Kidney (tissue), 14 donors: ENCODE results near the gene MYLK3. TPM values are rescaled to one million over a fixed set of nuclear protein-coding genes. Genes with fewer than 3 reads are reported as not detected.

ENCODE experiments used
- DNase-seq, 5 donors: peaks; one replicate each; pipeline ENCODE4 v3.0.0-alpha.2; 2013 to 2020
- FAIRE-seq: peaks from 2 replicates; lab custom pipeline; 2012; peaks lifted over from hg19 to GRCh38; lab: Jason Lieb, UNC
- H3K27ac ChIP-seq, 2 donors: one replicate each; pipeline ENCODE4 v1.7.0; 2013; ENCODE audit warnings: low read depth in 2 of 2, low read length in 2 of 2, inconsistent platforms in 1 of 2
- H3K27me3 ChIP-seq: one replicate; pipeline ENCODE4 v1.7.1; 2013; ENCODE audit warnings: low read length, inconsistent platforms; ENCODE audit not compliant: control insufficient read depth, insufficient read depth
- H3K36me3 ChIP-seq, 3 donors: one replicate each; pipeline versions ENCODE4 v1.7.0 to v1.7.1; 2013; ENCODE audit warnings: low read length in 3 of 3, control low read depth in 1 of 3, inconsistent platforms in 1 of 3; ENCODE audit not compliant: insufficient read depth in 3 of 3, control insufficient read depth in 2 of 3
- H3K4me1 ChIP-seq, 3 donors: one replicate each; pipeline versions ENCODE4 v1.7.0 to v1.7.1; 2013; ENCODE audit warnings: low read length in 3 of 3, inconsistent platforms in 1 of 3, low read depth in 1 of 3; ENCODE audit not compliant: control insufficient read depth in 2 of 3, insufficient read depth in 2 of 3
- H3K4me3 ChIP-seq, 3 donors: one replicate each; pipeline versions ENCODE4 v1.7.0 to v1.8.1; 2013; ENCODE audit warnings: low read length in 3 of 3, control low read depth in 1 of 3, inconsistent platforms in 1 of 3
- H3K9ac ChIP-seq, 3 donors: one replicate each; pipeline versions ENCODE4 v1.7.0 to v1.7.1; 2013; ENCODE audit warnings: low read length in 3 of 3, control low read depth in 1 of 3, inconsistent platforms in 1 of 3
- H3K9me3 ChIP-seq, 3 donors: one replicate each; pipeline versions ENCODE4 v1.7.0 to v1.7.1; 2013; ENCODE audit warnings: low read length in 3 of 3, control low read depth in 1 of 3, inconsistent platforms in 1 of 3; ENCODE audit not compliant: control insufficient read depth in 2 of 3, insufficient read depth in 1 of 3
- intact Hi-C: fragments of 100-400 bp; cut with DNase I; formaldehyde crosslinking; loops from one replicate; pipeline ENCODE4 v1.11.1; 2022
- polyA plus RNA-seq: library from polyadenylated mRNA; stranded (reverse); fragments of 350-450 nt; fragmentation: Illumina TruSeq; extraction: RNeasy Lipid Tissue Mini Kit (QIAGEN cat#74804); gene quantifications from one replicate; pipeline ENCODE4 v1.2.3, GENCODE V29; 2014; ENCODE audit warnings: low read depth, low replicate concordance; ENCODE audit not compliant: insufficient read depth
- total RNA-seq: library from RNA; stranded (reverse); fragmentation: NEBNext Ultra II Directional; extraction: Animal tissue kit (Norgen Biotek cat#: 25700); gene quantifications from one replicate; pipeline ENCODE4 v1.2.1, GENCODE V29; 2021
- TF ChIP-seq, protein P1 (sequence below): IDR thresholded peaks from 3 replicates; pipeline ENCODE4 v1.5.1; 2012; ENCODE audit warnings: mild to moderate bottlenecking, moderate library complexity, borderline replicate concordance; ENCODE audit not compliant: insufficient read depth; ENCODE audit errors: extremely low read depth
- donor health status: control.
- donor health status: control.
- donor health status: control.
- donor health status: control.
- donor health status: control.
- donor health status: DM: yes; HTN: yes; CAD: no.
- donor health status: Normal renal cell carcinoma (clear cell type).

The MYLK3 gene
- total and polyA plus RNA-seq, 2 donors from 2014 or later = 0.31 to 1.5 TPM

- Histone ChIP-seq H3K4me1 (no peaks in the 10 kb centered on the region), H3K9me3 (no peaks in the 10 kb centered on the region), H3K4me3 (no peak overlapping the region), H3K9ac (no peak overlapping the region), H3K27me3 (no peaks in the 10 kb centered on the region), H3K27ac (no peak overlapping the region), H3K36me3 (no peaks in the 10 kb centered on the region)
- no peak for FAIRE-seq
- intact Hi-C loops = no loop called here
- no peak for DNase-seq
- TF ChIP-seq, protein P1, sequence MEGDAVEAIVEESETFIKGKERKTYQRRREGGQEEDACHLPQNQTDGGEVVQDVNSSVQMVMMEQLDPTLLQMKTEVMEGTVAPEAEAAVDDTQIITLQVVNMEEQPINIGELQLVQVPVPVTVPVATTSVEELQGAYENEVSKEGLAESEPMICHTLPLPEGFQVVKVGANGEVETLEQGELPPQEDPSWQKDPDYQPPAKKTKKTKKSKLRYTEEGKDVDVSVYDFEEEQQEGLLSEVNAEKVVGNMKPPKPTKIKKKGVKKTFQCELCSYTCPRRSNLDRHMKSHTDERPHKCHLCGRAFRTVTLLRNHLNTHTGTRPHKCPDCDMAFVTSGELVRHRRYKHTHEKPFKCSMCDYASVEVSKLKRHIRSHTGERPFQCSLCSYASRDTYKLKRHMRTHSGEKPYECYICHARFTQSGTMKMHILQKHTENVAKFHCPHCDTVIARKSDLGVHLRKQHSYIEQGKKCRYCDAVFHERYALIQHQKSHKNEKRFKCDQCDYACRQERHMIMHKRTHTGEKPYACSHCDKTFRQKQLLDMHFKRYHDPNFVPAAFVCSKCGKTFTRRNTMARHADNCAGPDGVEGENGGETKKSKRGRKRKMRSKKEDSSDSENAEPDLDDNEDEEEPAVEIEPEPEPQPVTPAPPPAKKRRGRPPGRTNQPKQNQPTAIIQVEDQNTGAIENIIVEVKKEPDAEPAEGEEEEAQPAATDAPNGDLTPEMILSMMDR = no peak
Observed at GRCh38 chr16:46702030-46702429, 46.1 kb downstream of the MYLK3 start.

DNA sequence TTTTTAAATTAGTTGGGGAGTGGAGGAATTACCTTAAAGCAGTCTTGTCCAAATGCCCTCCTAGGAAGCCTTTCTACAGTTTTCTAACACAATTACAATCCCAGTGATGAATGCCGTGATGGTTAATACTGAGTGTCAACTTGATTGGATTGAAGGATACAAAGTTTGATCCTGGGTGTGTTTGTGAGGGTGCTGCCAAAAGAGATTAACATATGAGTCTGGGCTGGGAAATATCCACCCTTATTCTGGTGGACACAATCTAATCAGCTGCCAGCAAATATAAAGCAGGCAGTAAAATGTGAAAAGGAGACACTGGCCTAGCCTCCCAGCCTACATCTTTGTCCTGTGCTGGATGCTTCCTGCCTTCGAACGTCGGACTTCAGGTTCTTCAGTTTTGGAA is 46.5 kb downstream of the MYLK3 start:
- no peaks in the 10 kb centered on the region for H3K9me3 ChIP-seq
- FAIRE-seq (no peak), DNase-seq (no peak)
- intact Hi-C loops = no loop called here
- TF ChIP-seq, protein P1 = no peak
- no peaks in the 10 kb centered on the region for H3K27me3 ChIP-seq
- H3K4me3 ChIP-seq = no peak overlapping the region
- H3K27ac ChIP-seq = no peak overlapping the region
- H3K36me3 ChIP-seq = no peaks in the 10 kb centered on the region
- H3K4me1 ChIP-seq = no peaks in the 10 kb centered on the region
- no peak overlapping the region for H3K9ac ChIP-seq

- no peaks in the 10 kb centered on the region for H3K4me1 ChIP-seq
- DNase-seq = no peak
- no peak overlapping the region for H3K27ac ChIP-seq
- intact Hi-C loops = no loop called here
- H3K4me3 ChIP-seq = no peak overlapping the region
- no peak overlapping the region for H3K9ac ChIP-seq
- TF ChIP-seq, protein P1 = no peak
- no peaks in the 10 kb centered on the region for H3K36me3 ChIP-seq
- H3K9me3 ChIP-seq = no peaks in the 10 kb centered on the region
- no peaks in the 10 kb centered on the region for H3K27me3 ChIP-seq
- no peak for FAIRE-seq
Observed at GRCh38 chr16:46700048-46700447, 48.1 kb downstream of the MYLK3 start.

GRCh38 chr16:46696957-46697356 is 51.2 kb downstream of the MYLK3 start:
- no peak overlapping the region for H3K27ac ChIP-seq
- no peak overlapping the region for H3K9ac ChIP-seq
- DNase-seq (no peak), FAIRE-seq (no peak)
- intact Hi-C loops = no loop called here
- H3K4me1 ChIP-seq = no peaks in the 10 kb centered on the region
- TF ChIP-seq, protein P1 = no peak
- H3K36me3 ChIP-seq = no peaks in the 10 kb centered on the region
- no peaks in the 10 kb centered on the region for H3K27me3 ChIP-seq
- no peaks in the 10 kb centered on the region for H3K9me3 ChIP-seq
- no peak overlapping the region for H3K4me3 ChIP-seq
